HEK293T (cell line): Measurements from ENCODE around the gene IGF1R.

ENCODE experiments used
- ARNT ChIP-seq: fragments of 450-650 bp; IDR thresholded peaks from 2 replicates; pipeline ENCODE4 v1.6.1; 2017; ENCODE audit warnings: mild to moderate bottlenecking
- BHLHE40 ChIP-seq: fragments of 450-650 bp; IDR thresholded peaks from 2 replicates; pipeline ENCODE4 v1.6.1; 2016; ENCODE audit warnings: mild to moderate bottlenecking, moderate library complexity, borderline replicate concordance
- ELF4 ChIP-seq: fragments of 450-650 bp; IDR thresholded peaks from 2 replicates; pipeline ENCODE4 v1.6.1; 2017; ENCODE audit warnings: antibody characterized with exemption
- FOXA1 ChIP-seq: fragments of 450-650 bp; IDR thresholded peaks from 2 replicates; pipeline ENCODE4 v1.6.1; 2016; ENCODE audit warnings: mild to moderate bottlenecking
- FOXM1 ChIP-seq: fragments of 450-650 bp; IDR thresholded peaks from 2 replicates; pipeline ENCODE4 v1.6.1; 2017; ENCODE audit warnings: mild to moderate bottlenecking, borderline replicate concordance
- SP1 ChIP-seq: fragments of 450-650 bp; IDR thresholded peaks from 2 replicates; pipeline ENCODE4 v1.6.1; 2017
- SUZ12 ChIP-seq: fragments of 450-650 bp; IDR thresholded peaks from 2 replicates; pipeline ENCODE4 v1.6.1; 2016; ENCODE audit warnings: mild to moderate bottlenecking
- TARDBP ChIP-seq: fragments of 450-650 bp; IDR thresholded peaks from 2 replicates; pipeline ENCODE4 v1.6.1; 2016
- ZNF384 ChIP-seq: fragments of 450-650 bp; IDR thresholded peaks from 2 replicates; pipeline ENCODE4 v1.6.1; 2016

DNA sequence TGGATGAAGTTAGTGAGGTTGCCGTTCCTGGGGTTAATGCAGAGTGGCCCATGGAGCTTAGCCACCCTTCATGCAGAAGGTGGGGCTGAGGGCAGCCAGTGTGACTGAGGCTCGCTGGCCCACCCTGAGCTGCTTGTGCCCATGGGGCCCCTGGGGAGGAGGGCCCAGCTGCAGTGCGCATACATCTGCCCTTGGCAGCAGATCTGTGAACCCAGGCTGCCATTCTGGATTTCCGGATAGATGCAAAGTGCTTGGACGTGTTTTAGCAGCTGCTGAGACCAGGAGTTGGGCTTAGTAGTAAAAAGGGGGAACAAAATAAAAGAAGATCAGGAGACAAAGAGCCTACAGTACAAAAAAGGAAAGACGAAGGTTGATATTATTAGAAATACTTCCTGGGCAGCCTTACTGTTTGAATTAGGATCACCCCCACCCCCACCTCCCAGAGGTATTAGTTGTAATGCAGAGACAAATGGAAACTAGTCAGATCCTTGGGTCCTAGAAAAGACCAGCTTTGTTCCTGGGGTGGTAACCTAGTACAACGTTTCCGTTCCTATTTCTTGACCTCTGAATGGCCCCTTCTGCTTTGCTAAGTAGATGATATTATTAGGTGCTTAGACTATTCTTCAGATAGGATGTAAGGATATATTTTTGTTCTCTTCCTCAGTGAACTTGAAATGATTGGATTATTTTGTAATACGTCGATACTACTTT is 70.2 kb downstream of the IGF1R start:
- TF ChIP-seq FOXM1 = no peak
- TF ChIP-seq FOXA1 = no peak
- no peak for TF ChIP-seq SP1
- no peak for TF ChIP-seq BHLHE40
- TF ChIP-seq ARNT = no peak
- TF ChIP-seq ZNF384 = no peak
- TF ChIP-seq ELF4 = no peak
- no peak for TF ChIP-seq TARDBP
- TF ChIP-seq SUZ12 = no peak
